Tibial nerve (tissue), 4 donors: ENCODE data around the gene WNK4. TPM values are rescaled to one million over a fixed set of nuclear protein-coding genes. Genes with fewer than 3 reads are reported as not detected.

Source experiments
- DNase-seq, 2 donors: peaks; one replicate each; pipeline ENCODE4 v3.0.0-alpha.2; 2019; ENCODE audit warnings: low spot score in 2 of 2
- H3K27ac ChIP-seq, 4 donors: fragments of 200-600 bp; sonication (generic) in 3 of 4; one replicate each; pipeline ENCODE4 v1.5.1; 2017 to 2019; ENCODE audit warnings: mild to moderate bottlenecking in 1 of 4
- H3K27me3 ChIP-seq, 2 donors: fragments of 200-600 bp; sonication (generic) in 1 of 2; one replicate each; pipeline versions ENCODE4 v1.5.1 to v1.6.0; 2017 to 2019
- H3K36me3 ChIP-seq, 3 donors: fragments of 200-600 bp; sonication (generic); one replicate each; pipeline ENCODE4 v1.5.1; 2018 to 2019
- H3K4me1 ChIP-seq, 4 donors: fragments of 200-600 bp; sonication (generic) in 3 of 4; one replicate each; pipeline ENCODE4 v1.5.1; 2017 to 2019
- H3K4me3 ChIP-seq, 4 donors: fragments of 200-600 bp; sonication (generic) in 3 of 4; one replicate each; pipeline ENCODE4 v1.5.1; 2017 to 2019; ENCODE audit warnings: mild to moderate bottlenecking in 1 of 4, moderate library complexity in 1 of 4
- H3K9me3 ChIP-seq, 4 donors: fragments of 200-600 bp; sonication (generic) in 3 of 4; one replicate each; pipeline ENCODE4 v1.5.1; 2017 to 2019
- CTCF ChIP-seq, 5 experiments: fragments of 200-600 bp in 3 of 5; fragments of 450-650 bp in 2 of 5; sonication (generic) in 3 of 5; IDR thresholded peaks; one replicate each; pipeline ENCODE4 v1.5.1; 2016 to 2019; ENCODE audit warnings: antibody characterized with exemption in 5 of 5, mild to moderate bottlenecking in 3 of 5, moderate library complexity in 2 of 5
- EP300 ChIP-seq, 2 donors: sonication (generic); formaldehyde crosslinking; IDR thresholded peaks; one replicate each; pipeline ENCODE4 v1.6.1; 2017; ENCODE audit warnings: antibody characterized with exemption in 2 of 2, mild to moderate bottlenecking in 1 of 2
- POLR2A ChIP-seq, 2 donors: fragments of 450-650 bp; IDR thresholded peaks; one replicate each; pipeline ENCODE4 v1.6.1; 2017; ENCODE audit warnings: antibody characterized with exemption in 2 of 2, mild to moderate bottlenecking in 2 of 2, moderate library complexity in 2 of 2
- WGBS, 2 donors: methylation state at CpG; one replicate each; pipeline ENCODE4 v1.1.5; 2018; 5-methylcytosine and 5-hydroxymethylcytosine counted together
- total RNA-seq, 4 donors: library from RNA; depleted of rRNA; stranded (reverse); fragments of >200 nt; gene quantifications; one replicate each; pipeline ENCODE4 v1.1.0, GENCODE V29; 2016

Gene WNK4
- total RNA-seq, 4 donors from 2014 or later: 3.6 to 15.6 (median 9.1) TPM

GRCh38 chr17:42795061-42795460, 14.7 kb downstream of the WNK4 start:
- DNase-seq: no peak
- Histone ChIP-seq H3K27ac (no peak overlapping the region), H3K4me1 (peaks cover 0 to 29% (median 11%) of the 10 kb centered on the region in 4 donors), H3K4me3 (no peak overlapping the region), H3K36me3 (peaks cover 0 to 27% (median 0%) of the 10 kb centered on the region in 3 donors), H3K27me3 (no peaks in the 10 kb centered on the region), H3K9me3 (no peaks in the 10 kb centered on the region)
- WGBS, 2 donors: 61 to 63% methylated on average over 4 of the region's 4 CpGs
- TF ChIP-seq CTCF (IDR thresholded peaks at IDR 0.05) (no peak), POLR2A (IDR thresholded peaks at IDR 0.05) (no peak), EP300 (IDR thresholded peaks at IDR 0.05) (no peak)

GRCh38 chr17:42795465-42795864, 15.1 kb downstream of the WNK4 start:
- peaks cover 0 to 27% (median 0%) of the 10 kb centered on the region in 3 donors for H3K36me3 ChIP-seq
- no peaks in the 10 kb centered on the region for H3K27me3 ChIP-seq
- H3K4me3 ChIP-seq: no peak overlapping the region
- 83 to 85% methylated on average over 10 of the region's 10 CpGs for WGBS, 2 donors
- H3K4me1 ChIP-seq: peaks cover 0 to 29% (median 11%) of the 10 kb centered on the region in 4 donors
- H3K9me3 ChIP-seq: no peaks in the 10 kb centered on the region
- TF ChIP-seq POLR2A (IDR thresholded peaks at IDR 0.05) (no peak), CTCF (IDR thresholded peaks at IDR 0.05) (no peak), EP300 (IDR thresholded peaks at IDR 0.05) (no peak)
- no peak overlapping the region for H3K27ac ChIP-seq
- DNase-seq: no peak

GRCh38 chr17:42796066-42796758, 15.8 kb downstream of the WNK4 start:
- peaks cover 0 to 29% (median 11%) of the 10 kb centered on the region in 4 donors for H3K4me1 ChIP-seq
- peaks cover 0 to 27% (median 0%) of the 10 kb centered on the region in 3 donors for H3K36me3 ChIP-seq
- no peak for TF ChIP-seq POLR2A (IDR thresholded peaks at IDR 0.05)
- TF ChIP-seq CTCF (IDR thresholded peaks at IDR 0.05): no peak
- no peak for TF ChIP-seq EP300 (IDR thresholded peaks at IDR 0.05)
- H3K27ac ChIP-seq: peak overlapping the region in 1 of 4 donors; percentile 23
- H3K4me3 ChIP-seq: no peak overlapping the region
- H3K27me3 ChIP-seq: no peaks in the 10 kb centered on the region
- 91% methylated on average over 18 of the region's 18 CpGs for WGBS, 2 donors
- H3K9me3 ChIP-seq: no peaks in the 10 kb centered on the region
- DNase-seq: no peak

- H3K27ac ChIP-seq: peak overlapping the region in 2 of 4 donors; percentile 83 to 84
- peak overlapping the region; percentile 57 to 90 (median 78) for H3K4me3 ChIP-seq
- H3K36me3 ChIP-seq: peaks cover 0 to 27% (median 0%) of the 10 kb centered on the region in 3 donors
- H3K27me3 ChIP-seq: no peaks in the 10 kb centered on the region
- 72 to 75% methylated on average over 10 of the region's 10 CpGs for WGBS, 2 donors
- no peaks in the 10 kb centered on the region for H3K9me3 ChIP-seq
- TF ChIP-seq POLR2A (IDR thresholded peaks at IDR 0.05) (no peak), CTCF (IDR thresholded peaks at IDR 0.05) (no peak), EP300 (IDR thresholded peaks at IDR 0.05) (no peak)
- H3K4me1 ChIP-seq: peaks cover 0 to 29% (median 11%) of the 10 kb centered on the region in 4 donors
- no peak for DNase-seq
These were observed 16.9 kb downstream of the WNK4 start for GRCh38 chr17:42797067-42798007.
